ENCODE measurements around the gene CCDC74B. TPM values are rescaled to one million over a fixed set of nuclear protein-coding genes. Genes with fewer than 3 reads are reported as not detected.
"Not testable (repeated sequence)": the region's sequence is repeated elsewhere in the genome, so short reads cannot be mapped to it uniquely, and the experiment has no call there.

The CCDC74B gene
- total RNA-seq, 1 donor, result 5.4 TPM

DNA sequence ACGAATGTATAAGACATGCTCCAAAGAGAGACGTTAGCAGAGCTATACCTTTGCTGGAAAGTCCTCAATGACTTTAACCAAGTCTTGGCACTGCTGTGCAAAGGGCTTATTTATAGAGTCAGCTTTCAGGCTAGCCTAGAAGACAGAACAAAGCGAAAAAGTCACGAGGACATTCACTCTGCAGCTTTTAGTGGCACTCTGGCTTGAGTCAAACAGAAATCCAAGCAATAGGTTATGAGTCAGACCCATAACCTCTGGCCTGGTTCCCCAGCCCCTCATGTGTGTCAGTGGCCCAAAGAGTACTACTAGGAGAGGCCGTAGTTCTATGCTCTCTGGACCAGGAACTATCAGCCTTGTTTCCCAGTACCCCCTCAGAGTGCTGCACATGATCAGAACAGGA lies 30.0 kb upstream of the CCDC74B start:
- H3K9me3 ChIP-seq (ENCODE audit: low read depth, low read length); H4K20me1 ChIP-seq (ENCODE audit: insufficient read depth, low read length); H2AFZ ChIP-seq (ENCODE audit: low read length); DNase-seq (ENCODE audit: insufficient read length, low spot score, missing footprints); H3K4me3 ChIP-seq (ENCODE audit: insufficient read depth, low read length); H3K27me3 ChIP-seq (ENCODE audit: insufficient read depth, low read length); H3K27ac ChIP-seq (ENCODE audit: low read depth, low read length); H3K4me1 ChIP-seq (ENCODE audit: insufficient read depth, low read length); H3K4me2 ChIP-seq (ENCODE audit: insufficient read depth, low read length): not testable (repeated sequence)
- peaks cover 45% of the 10 kb centered on the region for H3K79me2 ChIP-seq (ENCODE audit: insufficient read depth, low read length)
- H3K36me3 ChIP-seq (ENCODE audit: insufficient read depth, low read length), result peaks cover 22% of the 10 kb centered on the region

- Histone ChIP-seq H3K4me2 (ENCODE audit: insufficient read depth, low read length) (no peak overlapping the region), H3K36me3 (ENCODE audit: insufficient read depth, low read length) (peaks cover 43% of the 10 kb centered on the region), H2AFZ (ENCODE audit: low read length) (no peak overlapping the region), H3K9me3 (ENCODE audit: low read depth, low read length) (no peaks in the 10 kb centered on the region), H3K27ac (ENCODE audit: low read depth, low read length) (no peak overlapping the region), H3K27me3 (ENCODE audit: insufficient read depth, low read length) (no peaks in the 10 kb centered on the region), H3K79me2 (ENCODE audit: insufficient read depth, low read length) (no peaks in the 10 kb centered on the region), H3K4me1 (ENCODE audit: insufficient read depth, low read length) (no peaks in the 10 kb centered on the region), H3K4me3 (ENCODE audit: insufficient read depth, low read length) (no peak overlapping the region), H4K20me1 (ENCODE audit: insufficient read depth, low read length) (no peaks in the 10 kb centered on the region)
- TF ChIP-seq, protein P1, sequence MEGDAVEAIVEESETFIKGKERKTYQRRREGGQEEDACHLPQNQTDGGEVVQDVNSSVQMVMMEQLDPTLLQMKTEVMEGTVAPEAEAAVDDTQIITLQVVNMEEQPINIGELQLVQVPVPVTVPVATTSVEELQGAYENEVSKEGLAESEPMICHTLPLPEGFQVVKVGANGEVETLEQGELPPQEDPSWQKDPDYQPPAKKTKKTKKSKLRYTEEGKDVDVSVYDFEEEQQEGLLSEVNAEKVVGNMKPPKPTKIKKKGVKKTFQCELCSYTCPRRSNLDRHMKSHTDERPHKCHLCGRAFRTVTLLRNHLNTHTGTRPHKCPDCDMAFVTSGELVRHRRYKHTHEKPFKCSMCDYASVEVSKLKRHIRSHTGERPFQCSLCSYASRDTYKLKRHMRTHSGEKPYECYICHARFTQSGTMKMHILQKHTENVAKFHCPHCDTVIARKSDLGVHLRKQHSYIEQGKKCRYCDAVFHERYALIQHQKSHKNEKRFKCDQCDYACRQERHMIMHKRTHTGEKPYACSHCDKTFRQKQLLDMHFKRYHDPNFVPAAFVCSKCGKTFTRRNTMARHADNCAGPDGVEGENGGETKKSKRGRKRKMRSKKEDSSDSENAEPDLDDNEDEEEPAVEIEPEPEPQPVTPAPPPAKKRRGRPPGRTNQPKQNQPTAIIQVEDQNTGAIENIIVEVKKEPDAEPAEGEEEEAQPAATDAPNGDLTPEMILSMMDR (IDR thresholded peaks at IDR 0.05; ENCODE audit: extremely low read depth, low read depth, low read length), result no peak
- DNase-seq (ENCODE audit: insufficient read length, low spot score, missing footprints), result no peak
These were observed 25.0 kb upstream of the CCDC74B start for GRCh38 chr2:130169896-130170295.

DNA sequence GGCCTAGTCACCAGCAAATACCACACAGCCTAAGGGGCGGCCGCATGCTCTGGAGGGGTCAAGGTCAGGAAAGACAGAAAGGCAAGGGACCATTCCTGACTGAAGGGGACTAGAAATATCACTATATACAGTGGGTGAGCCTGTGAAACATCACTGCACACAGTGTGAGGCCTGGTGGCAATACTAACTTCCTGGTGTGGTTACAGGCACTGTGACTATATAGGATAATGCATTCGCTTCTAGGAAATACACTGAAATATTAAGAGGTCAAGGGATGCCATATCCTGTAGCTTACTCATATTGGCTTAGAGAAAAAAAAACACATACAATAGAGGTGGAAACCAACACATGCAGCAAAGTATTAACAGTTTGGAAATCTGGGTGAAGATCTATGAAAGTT lies 24.3 kb upstream of the CCDC74B start:
- not testable (repeated sequence) for DNase-seq (ENCODE audit: insufficient read length, low spot score, missing footprints)

DNA sequence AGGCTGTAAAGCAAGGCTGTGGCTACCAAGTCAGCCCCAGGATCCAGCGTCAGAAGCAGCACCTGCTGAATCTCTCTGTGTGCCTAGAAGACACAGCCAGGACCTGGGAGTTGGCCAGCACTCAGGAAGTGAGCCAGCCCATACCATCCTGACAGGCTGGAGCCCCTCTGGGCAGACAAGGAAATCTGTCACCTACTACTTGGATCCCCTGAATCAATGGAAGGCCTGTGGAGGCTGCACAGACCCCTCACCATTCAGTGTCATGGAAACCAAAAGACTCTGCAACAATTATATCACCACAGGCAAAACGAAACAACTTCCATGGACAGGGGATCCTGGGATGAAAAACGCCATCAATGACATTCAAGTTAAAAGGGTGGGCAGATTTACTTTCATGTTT lies 21.7 kb upstream of the CCDC74B start:
- H3K27me3 ChIP-seq (ENCODE audit: insufficient read depth, low read length); H3K27ac ChIP-seq (ENCODE audit: low read depth, low read length); H3K4me1 ChIP-seq (ENCODE audit: insufficient read depth, low read length); H3K9me3 ChIP-seq (ENCODE audit: low read depth, low read length); H2AFZ ChIP-seq (ENCODE audit: low read length); H3K4me3 ChIP-seq (ENCODE audit: insufficient read depth, low read length); H3K79me2 ChIP-seq (ENCODE audit: insufficient read depth, low read length); H3K4me2 ChIP-seq (ENCODE audit: insufficient read depth, low read length); DNase-seq (ENCODE audit: insufficient read length, low spot score, missing footprints); H4K20me1 ChIP-seq (ENCODE audit: insufficient read depth, low read length): not testable (repeated sequence)
- H3K36me3 ChIP-seq (ENCODE audit: insufficient read depth, low read length), result peaks cover 38% of the 10 kb centered on the region

More for the DNA sequence above, 24.3 kb upstream of the CCDC74B start:
- H3K4me2 ChIP-seq (ENCODE audit: insufficient read depth, low read length); H3K27me3 ChIP-seq (ENCODE audit: insufficient read depth, low read length); H3K79me2 ChIP-seq (ENCODE audit: insufficient read depth, low read length); H4K20me1 ChIP-seq (ENCODE audit: insufficient read depth, low read length); H2AFZ ChIP-seq (ENCODE audit: low read length); H3K4me3 ChIP-seq (ENCODE audit: insufficient read depth, low read length); H3K9me3 ChIP-seq (ENCODE audit: low read depth, low read length); H3K4me1 ChIP-seq (ENCODE audit: insufficient read depth, low read length); H3K27ac ChIP-seq (ENCODE audit: low read depth, low read length): not testable (repeated sequence)
- H3K36me3 ChIP-seq (ENCODE audit: insufficient read depth, low read length), result peaks cover 44% of the 10 kb centered on the region

DNA sequence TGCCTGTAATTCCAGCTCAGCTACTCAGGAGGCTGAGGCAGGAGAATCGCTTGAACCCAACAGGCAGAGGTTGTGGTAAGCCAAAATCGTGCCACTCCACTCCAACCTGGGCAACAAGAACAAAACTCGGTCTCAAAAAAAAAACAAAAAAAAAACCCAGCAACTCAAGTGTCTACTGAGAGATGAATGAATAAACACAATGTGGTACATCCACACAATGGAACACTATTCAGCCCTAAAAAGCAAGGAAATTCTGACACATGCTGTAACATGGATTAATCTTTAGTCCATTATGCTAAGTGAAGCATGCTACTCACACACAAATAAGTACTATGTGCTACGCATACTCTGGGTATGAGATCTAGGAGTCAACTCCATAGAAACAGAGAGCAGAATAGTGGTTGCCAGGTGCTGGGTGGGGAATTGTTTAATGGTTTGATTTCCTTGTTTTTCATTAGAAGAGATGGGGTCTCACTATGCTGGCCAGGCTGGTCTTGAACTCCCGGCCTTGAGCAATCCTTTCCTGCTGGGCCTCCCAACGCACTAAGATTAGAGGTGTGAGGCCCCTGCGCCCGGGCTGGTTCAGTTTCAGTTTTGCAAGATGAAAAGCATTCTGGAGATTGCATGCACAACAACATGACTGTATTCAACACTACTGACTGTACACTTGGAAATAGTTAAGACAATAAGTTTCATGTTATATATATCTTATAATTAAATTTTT lies 20.5 kb upstream of the CCDC74B start:
- H4K20me1 ChIP-seq (ENCODE audit: insufficient read depth, low read length), result no peaks in the 10 kb centered on the region
- no peaks in the 10 kb centered on the region for H3K9me3 ChIP-seq (ENCODE audit: low read depth, low read length)
- H3K4me3 ChIP-seq (ENCODE audit: insufficient read depth, low read length), result no peak overlapping the region
- no peak overlapping the region for H2AFZ ChIP-seq (ENCODE audit: low read length)
- peaks cover 35% of the 10 kb centered on the region for H3K36me3 ChIP-seq (ENCODE audit: insufficient read depth, low read length)
- no peak overlapping the region for H3K4me2 ChIP-seq (ENCODE audit: insufficient read depth, low read length)
- DNase-seq (ENCODE audit: insufficient read length, low spot score, missing footprints), result no peak
- no peaks in the 10 kb centered on the region for H3K79me2 ChIP-seq (ENCODE audit: insufficient read depth, low read length)
- no peaks in the 10 kb centered on the region for H3K4me1 ChIP-seq (ENCODE audit: insufficient read depth, low read length)
- TF ChIP-seq, protein P1 (IDR thresholded peaks at IDR 0.05; ENCODE audit: extremely low read depth, low read depth, low read length), result no peak
- H3K27me3 ChIP-seq (ENCODE audit: insufficient read depth, low read length), result no peaks in the 10 kb centered on the region
- no peak overlapping the region for H3K27ac ChIP-seq (ENCODE audit: low read depth, low read length)

Measured in osteoblast (primary cell).